Tibial nerve (tissue), 3 donors: ENCODE results near the gene PLG.

ENCODE experiments used
- CTCF ChIP-seq, 5 experiments: fragments of 200-600 bp in 3 of 5; fragments of 450-650 bp in 2 of 5; sonication (generic) in 3 of 5; IDR thresholded peaks; one replicate each; pipeline ENCODE4 v1.5.1; 2016 to 2019; ENCODE audit warnings: antibody characterized with exemption in 5 of 5, mild to moderate bottlenecking in 3 of 5, moderate library complexity in 2 of 5
- POLR2A ChIP-seq, 2 donors: fragments of 450-650 bp; IDR thresholded peaks; one replicate each; pipeline ENCODE4 v1.6.1; 2017; ENCODE audit warnings: antibody characterized with exemption in 2 of 2, mild to moderate bottlenecking in 2 of 2, moderate library complexity in 2 of 2

DNA sequence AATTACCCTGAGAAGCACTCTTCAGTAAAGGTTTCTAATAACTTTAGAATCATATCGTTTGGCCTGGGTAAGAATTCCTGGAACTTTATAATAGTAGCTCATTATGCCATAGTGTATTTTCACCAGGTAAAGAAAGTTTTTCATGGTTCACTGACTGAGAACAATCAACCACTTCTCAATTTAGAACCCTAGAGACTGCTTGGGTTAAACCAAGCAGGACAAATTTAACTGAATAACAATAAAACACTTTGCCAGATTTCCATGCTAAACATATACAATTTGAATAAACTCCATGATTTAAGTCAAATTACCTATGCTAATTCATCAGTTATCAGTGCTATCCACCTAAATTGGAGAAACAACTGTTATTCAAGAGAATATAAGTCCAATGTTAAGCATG is 99.4 kb downstream of the PLG start:
- no peak for TF ChIP-seq CTCF (IDR thresholded peaks at IDR 0.05)
- no peak for TF ChIP-seq POLR2A (IDR thresholded peaks at IDR 0.05)
